Fibroblast of skin of right biceps (primary cell): ENCODE data around the gene PRODH2.

ENCODE experiments used
- DNase-seq: peaks from one replicate; pipeline ENCODE4 v3.0.0-alpha.2; 2013

PRODH2 gene

DNA sequence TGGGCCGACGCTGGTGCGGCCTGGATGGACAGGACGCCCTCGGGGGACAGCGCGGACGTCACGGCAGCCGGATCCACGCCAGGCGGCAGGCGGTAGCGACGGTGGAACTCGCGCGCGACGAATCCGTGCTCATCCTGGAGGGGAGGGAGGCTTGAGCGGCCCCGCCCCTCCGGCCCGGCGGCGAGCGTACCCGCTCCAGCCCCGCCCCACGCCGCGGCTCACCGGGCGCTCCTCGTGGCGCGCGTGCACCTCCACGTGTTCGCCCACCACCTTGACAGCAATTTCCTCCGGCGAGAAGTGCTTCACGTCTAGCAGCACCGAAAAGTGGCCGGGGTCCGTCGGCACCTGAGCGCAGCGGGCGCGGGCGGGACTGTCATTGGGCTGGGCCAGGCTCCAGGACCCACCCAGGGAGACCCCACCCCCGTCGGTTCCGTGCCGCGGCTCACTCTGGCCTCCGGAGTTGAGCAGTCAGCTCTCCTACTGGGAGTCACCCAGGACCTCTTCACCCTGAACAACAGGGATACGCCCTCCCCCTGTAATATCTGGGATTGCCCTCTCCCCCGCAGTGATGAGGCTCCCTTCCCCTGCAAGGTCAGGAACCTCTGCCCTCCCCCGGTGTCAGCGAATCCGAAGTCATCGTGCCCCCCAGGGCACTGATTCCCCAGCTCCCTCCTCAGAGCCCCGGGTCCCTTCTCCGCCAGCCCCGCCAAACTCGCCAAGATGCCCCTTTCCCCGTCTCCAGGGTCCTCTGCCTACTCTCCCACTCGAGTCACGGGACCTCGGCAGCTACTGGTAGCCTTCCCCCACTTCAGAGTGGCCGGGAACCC is 56.9 kb downstream of the PRODH2 start:
- DNase-seq: peak; percentile 68

DNA sequence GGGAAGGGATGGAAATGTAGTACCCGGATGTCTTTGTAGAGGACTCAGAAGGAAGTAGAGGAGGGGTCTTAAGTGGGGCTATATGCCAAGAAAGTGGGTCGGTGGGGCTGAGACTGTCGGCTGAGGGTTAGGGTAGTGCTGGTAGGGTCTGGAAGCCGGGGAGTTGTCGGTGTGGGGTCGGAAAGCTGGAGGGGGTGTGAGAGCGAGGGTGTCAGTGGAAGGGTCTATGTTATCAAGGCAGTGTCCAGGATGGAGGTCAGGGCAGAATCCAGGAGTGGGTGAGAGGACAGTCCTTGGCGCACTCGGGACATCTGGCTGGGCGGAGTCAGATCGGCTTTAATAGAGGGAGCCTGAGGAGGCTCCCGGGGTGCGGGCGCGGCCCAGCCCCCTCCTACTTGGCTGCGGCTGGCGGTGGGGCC is 57.5 kb downstream of the PRODH2 start:
- DNase-seq: no peak

DNA sequence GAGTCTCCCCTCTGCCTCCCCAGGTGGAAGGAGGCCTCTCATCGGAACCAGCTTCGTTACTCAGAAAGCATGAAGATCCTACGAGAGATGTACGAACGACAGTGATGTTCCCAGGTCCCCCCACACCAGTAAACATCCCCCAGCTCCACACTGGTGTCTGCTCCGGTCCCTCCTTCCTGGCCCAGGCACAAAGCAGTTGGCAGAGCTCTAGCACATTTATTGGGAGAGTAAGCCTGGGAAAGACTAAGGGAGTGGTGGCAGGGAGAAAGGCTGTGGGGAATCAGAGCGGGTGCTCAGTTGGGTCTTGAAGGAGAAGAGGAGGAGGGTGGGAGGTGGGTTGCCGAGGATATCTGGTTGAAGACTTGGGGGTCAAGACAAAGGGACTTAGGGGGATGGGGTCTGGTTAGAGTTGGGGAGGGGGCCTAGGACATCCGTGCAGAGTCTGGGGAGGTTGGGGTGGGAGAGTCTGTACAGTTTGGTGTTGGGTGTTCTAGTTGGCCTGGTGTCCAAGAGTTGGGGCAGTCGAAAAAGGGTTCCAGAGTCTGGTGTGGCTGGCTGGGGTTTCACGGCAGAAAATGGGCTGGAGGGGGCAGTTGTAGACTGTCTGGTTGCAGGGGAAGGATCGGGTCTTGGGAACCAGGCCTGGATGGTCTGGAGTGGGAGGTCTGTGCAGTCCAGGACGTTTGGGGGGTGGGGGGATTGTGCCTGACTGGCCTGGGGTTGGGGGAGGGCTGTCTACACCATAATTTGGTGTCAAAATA is 58.1 kb downstream of the PRODH2 start:
- DNase-seq: no peak

DNA sequence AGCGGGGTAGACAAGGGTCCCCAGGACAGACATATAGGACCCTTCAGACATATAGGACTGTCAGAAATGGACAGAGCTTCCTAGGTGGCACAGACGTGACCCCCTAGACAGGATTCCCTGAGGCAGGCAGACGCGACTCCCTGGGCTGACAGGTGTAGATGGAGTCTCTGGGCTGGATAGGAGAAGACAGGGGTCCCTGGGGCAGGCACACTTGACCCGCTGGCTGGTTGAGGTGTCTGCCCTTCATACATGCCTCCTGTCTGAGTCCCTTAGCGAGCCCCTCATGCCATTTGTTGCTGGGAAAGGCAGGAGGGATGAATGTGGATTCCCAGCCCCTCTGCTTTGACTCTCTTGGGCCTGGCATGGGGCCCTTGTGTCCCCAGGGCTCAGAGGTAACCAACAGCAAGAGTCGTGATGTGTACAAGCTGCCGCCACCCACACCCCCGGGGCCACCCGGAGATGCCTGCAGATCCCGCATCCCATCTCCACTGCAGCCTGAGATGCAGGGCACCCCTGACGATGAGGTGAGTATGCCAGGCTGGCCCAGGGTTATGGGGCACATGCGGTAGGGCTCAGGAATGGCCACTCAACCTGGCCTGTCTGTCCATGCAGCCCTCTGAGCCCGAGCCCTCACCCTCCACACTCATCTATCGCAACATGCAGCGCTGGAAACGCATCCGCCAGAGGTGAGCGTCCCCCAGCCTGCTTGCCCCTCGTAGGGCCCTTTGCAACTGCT is 58.8 kb downstream of the PRODH2 start:
- no peak for DNase-seq

DNA sequence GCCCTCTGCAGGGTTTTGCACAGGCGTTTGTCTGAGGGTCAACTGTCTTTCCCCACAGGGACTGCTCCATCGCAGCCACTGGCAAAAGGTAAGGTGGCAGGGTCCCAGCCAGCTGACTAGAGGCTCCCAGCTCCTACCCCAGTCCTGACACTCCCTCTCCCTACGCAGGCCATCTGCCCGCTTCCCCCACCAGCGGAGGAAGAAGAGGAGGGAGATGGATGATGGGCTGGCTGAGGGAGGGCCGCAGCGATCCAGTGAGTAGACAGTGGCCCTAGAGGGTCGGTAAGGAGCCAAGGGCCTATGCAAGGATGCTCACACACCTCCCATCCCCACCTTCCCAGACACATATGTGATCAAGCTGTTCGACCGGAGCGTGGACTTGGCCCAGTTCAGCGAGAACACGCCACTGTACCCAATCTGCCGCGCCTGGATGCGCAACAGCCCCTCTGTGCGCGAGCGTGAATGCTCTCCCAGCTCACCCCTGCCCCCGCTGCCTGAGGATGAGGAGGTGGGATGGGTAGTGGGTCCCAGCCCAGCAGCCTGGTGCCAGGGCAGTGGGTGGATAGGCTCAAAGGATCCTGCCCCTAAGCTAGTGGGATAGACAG is 59.8 kb downstream of the PRODH2 start:
- DNase-seq: no peak

DNA sequence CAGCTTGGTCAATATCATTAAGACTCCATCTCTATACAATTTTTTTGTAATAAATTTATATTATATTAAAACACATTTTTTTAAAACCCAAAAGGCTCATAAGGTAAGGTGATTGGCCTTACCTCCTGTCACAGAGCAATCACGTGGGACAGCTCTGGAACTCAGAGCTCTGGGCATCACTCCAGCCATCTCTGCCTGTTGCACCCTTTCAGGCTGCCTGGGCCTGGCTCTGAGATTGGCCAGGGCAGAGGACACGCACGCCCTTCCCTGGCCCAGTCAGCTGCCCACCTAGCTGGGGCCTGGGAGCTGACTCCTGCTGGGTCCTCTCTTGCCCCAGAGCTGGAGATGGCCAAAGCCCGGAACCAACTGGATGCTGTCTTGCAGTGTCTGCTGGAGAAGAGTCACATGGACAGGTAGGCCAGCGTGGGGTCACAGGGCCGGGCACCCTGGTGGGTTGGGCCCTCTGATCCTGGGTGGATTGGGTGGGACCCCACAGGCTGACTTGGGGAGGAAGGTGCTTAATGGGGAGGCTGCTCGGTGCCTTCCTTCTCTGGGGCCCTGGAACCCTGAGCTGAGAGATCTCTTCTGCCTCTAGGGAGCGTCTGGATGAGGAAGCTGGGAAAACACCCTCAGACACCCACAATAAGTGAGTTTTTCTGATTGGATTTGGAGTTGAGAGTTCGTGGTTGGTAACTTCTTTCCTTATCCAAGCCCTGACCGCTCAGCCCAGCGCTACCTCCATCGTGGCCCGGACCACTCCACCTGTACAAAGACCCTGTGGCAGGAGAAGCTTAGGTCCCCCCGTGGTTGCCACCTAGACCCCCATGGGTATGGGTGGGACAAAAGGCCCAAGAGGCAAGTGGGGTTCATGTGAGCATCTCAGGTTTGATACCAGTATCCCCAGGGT is 60.6 kb downstream of the PRODH2 start:
- DNase-seq: no peak

DNA sequence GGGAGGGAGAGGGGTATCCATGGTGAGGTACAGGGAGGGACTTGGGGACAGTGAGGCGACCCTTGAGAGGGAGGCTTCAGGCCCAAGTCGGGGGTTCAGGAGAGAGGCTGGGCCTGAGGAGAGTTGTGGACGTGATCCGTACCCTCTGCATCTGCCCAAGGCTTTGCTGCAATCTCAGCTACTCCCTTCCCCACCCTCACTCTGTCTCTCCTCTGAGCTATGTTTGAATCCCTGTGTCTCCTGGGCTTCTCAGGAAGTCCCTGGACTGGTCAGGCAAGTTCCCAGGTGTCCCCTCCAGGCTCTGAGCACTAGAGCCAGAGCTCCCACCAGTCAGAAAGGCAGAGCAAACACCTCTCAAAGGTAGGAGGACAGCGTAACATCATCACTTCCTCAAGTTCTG is 62.5 kb downstream of the PRODH2 start:
- DNase-seq: no peak
